ENCODE data around the gene MAGEE2. TPM values are rescaled to one million over a fixed set of nuclear protein-coding genes. Genes with fewer than 3 reads are reported as not detected.

MAGEE2 gene, protein sequence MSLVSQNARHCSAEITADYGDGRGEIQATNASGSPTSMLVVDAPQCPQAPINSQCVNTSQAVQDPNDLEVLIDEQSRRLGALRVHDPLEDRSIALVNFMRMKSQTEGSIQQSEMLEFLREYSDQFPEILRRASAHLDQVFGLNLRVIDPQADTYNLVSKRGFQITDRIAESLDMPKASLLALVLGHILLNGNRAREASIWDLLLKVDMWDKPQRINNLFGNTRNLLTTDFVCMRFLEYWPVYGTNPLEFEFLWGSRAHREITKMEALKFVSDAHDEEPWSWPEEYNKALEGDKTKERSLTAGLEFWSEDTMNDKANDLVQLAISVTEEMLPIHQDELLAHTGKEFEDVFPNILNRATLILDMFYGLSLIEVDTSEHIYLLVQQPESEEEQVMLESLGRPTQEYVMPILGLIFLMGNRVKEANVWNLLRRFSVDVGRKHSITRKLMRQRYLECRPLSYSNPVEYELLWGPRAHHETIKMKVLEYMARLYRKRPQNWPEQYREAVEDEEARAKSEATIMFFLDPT
- not detected in 2 replicates for total RNA-seq

DNA sequence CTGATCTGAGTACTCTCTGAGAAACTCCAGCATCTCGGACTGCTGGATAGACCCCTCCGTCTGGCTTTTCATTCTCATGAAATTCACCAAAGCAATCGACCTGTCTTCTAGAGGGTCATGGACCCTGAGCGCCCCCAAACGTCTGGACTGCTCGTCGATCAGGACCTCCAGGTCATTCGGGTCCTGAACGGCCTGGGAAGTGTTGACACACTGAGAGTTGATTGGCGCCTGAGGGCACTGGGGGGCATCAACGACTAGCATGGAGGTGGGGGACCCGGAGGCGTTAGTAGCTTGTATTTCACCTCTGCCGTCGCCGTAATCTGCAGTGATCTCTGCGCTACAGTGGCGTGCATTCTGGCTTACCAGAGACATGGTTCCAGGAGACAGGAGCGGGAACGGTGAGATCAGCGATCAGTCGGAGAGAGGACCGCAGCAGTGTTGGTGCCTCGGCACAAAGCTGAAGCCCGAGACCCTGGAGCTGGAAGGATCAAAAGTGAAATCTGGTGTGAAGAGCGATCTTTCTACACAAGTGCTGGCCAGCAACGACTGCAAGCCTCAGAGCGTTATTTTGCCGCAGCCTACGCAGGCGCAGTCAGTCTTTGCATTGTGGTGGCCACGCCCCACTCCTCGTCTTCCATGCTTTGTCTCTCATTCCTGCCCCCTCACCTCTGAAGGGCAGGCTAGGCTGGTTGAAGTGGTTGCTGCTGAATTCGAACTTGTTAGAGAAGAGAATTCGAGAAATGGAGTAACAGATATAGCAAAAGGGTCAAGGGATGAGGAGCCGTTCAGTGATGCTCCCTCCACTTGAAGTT lies at the start of gene MAGEE2:
Gene MAGEE2 (minus strand): TSS at position 575 of the 812 bp plus-strand sequence. CDS start 203 bp downstream, at position 372.

